ENCODE data around the gene PLEKHN1.

- TF ChIP-seq, protein P1, sequence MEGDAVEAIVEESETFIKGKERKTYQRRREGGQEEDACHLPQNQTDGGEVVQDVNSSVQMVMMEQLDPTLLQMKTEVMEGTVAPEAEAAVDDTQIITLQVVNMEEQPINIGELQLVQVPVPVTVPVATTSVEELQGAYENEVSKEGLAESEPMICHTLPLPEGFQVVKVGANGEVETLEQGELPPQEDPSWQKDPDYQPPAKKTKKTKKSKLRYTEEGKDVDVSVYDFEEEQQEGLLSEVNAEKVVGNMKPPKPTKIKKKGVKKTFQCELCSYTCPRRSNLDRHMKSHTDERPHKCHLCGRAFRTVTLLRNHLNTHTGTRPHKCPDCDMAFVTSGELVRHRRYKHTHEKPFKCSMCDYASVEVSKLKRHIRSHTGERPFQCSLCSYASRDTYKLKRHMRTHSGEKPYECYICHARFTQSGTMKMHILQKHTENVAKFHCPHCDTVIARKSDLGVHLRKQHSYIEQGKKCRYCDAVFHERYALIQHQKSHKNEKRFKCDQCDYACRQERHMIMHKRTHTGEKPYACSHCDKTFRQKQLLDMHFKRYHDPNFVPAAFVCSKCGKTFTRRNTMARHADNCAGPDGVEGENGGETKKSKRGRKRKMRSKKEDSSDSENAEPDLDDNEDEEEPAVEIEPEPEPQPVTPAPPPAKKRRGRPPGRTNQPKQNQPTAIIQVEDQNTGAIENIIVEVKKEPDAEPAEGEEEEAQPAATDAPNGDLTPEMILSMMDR (IDR thresholded peaks at IDR 0.05) = no peak
- no peak for TF ChIP-seq EP300 (IDR thresholded peaks at IDR 0.05)
Observed at GRCh38 chr1:974687-975328, 8.5 kb downstream of the PLEKHN1 start.
